Measurements from ENCODE around the gene SOWAHA.

DNA sequence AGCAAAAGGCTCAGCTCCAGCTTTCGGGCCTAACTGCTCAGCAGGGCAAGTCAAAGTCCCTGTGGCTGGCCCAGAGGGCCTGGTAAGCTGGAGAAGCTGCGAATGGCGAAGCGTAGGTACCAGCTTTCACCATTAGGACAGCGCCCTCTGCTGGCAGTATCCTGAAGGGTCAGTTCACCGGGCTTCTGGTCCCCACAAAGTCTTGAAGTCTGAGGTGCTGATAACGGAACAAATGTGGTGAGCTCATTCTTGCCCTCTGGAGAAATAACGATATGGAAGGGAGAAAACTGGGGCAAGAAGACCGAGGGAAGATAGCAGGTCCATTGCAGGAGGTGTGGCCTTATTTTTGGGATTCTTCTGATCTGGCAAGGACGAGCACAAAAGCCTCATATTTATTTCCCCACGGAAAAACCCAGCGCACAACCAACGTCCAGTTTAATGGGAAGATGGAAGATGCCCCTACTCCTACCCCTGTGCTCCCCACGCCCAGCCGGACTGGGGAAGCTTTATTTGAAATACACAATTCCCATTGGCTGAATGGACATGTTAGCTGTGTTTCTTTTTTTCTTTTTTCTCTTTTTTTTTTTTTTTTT is 7.2 kb downstream of the SOWAHA start:
- TF ChIP-seq, protein P1, sequence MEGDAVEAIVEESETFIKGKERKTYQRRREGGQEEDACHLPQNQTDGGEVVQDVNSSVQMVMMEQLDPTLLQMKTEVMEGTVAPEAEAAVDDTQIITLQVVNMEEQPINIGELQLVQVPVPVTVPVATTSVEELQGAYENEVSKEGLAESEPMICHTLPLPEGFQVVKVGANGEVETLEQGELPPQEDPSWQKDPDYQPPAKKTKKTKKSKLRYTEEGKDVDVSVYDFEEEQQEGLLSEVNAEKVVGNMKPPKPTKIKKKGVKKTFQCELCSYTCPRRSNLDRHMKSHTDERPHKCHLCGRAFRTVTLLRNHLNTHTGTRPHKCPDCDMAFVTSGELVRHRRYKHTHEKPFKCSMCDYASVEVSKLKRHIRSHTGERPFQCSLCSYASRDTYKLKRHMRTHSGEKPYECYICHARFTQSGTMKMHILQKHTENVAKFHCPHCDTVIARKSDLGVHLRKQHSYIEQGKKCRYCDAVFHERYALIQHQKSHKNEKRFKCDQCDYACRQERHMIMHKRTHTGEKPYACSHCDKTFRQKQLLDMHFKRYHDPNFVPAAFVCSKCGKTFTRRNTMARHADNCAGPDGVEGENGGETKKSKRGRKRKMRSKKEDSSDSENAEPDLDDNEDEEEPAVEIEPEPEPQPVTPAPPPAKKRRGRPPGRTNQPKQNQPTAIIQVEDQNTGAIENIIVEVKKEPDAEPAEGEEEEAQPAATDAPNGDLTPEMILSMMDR (IDR thresholded peaks at IDR 0.05; ENCODE audit: low read depth, low read length), result peak; percentile 75
- TF ChIP-seq POLR2A (IDR thresholded peaks at IDR 0.05; ENCODE audit: extremely low read depth, insufficient read length), result no peak

Measured in NB4 (cell line).